ENCODE measurements around the gene CPSF7.

DNA sequence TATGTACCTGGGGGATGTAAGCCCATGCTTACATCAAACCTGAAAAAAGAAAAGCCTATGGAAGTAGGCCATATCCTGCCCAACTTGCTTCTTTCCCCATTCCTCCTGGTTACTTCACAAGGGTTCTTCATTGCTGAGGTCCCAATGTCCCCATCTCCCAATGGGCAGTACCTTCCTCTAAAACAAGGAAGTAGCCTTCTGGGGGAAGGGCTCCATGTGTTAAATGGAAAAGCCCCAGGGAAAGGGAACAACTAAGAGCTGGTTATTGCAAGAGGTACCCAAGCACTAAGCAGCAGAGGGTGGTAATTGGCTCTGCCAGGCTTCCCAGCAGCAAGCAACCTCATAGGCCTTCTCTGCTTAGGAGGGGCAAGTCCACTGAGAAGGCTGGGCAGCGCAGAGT, 26.1 kb downstream of the CPSF7 start:
- no peak for TF ChIP-seq CTCF (IDR thresholded peaks at IDR 0.05)
- TF ChIP-seq POLR2A (IDR thresholded peaks at IDR 0.05), result no peak

All from body of pancreas (tissue), 4 donors.